Neural progenitor cell (in vitro differentiated cells): Measurements from ENCODE around the gene RREB1.

Experiments
- EZH2 ChIP-seq: fragments of 200-600 bp; sonication (generic); IDR thresholded peaks from 2 replicates; pipeline ENCODE4 v1.6.1; 2017; ENCODE audit warnings: antibody characterized with exemption, mild to moderate bottlenecking, moderate library complexity
- EZH2phosphoT487 ChIP-seq: fragments of 200-600 bp; sonication (generic); IDR thresholded peaks from 2 replicates; pipeline ENCODE4 v1.6.1; 2017; ENCODE audit warnings: antibody characterized with exemption
- TF ChIP-seq, protein P1 (sequence below): fragments of 200-600 bp; sonication (generic); IDR thresholded peaks from 2 replicates; pipeline ENCODE4 v1.5.1; 2017; ENCODE audit warnings: antibody characterized with exemption, mild to moderate bottlenecking

DNA sequence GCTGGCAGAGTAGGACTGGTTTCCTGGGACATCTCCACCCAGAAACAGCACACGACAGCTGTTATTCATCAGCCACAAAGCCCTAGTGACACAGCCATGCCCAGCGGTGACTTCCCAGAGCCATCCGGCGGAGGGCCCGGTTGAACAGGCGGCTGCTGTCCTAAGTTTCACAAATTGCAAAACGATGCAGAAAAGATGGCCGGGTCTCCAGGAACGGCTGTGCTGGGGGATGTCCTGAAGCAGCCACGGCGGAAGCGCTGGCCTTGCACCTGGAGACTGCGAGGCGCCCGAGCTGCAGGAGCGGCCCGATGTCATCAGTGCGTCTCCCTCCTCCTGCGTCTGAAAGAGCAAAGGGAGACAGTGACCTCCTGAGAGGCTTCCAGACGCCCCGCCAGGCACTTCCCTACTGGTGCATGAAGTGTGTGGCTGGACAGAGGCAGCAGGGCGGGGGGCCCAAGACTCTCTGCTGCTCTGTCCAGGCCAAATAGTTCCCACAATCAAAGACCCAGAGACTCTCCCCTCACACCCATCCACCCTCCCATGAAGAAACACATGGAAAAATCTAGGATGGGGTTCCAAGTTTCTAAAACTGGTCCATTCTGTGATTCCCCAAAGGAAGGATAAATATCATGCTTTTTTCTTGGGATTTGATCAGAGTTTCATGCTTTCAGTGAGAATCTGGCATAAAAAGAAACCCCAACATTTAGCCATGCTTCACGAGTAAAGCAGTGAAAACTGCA, 161.2 kb downstream of the RREB1 start:
- no peak for TF ChIP-seq EZH2
- TF ChIP-seq EZH2phosphoT487 = no peak
- TF ChIP-seq, protein P1, sequence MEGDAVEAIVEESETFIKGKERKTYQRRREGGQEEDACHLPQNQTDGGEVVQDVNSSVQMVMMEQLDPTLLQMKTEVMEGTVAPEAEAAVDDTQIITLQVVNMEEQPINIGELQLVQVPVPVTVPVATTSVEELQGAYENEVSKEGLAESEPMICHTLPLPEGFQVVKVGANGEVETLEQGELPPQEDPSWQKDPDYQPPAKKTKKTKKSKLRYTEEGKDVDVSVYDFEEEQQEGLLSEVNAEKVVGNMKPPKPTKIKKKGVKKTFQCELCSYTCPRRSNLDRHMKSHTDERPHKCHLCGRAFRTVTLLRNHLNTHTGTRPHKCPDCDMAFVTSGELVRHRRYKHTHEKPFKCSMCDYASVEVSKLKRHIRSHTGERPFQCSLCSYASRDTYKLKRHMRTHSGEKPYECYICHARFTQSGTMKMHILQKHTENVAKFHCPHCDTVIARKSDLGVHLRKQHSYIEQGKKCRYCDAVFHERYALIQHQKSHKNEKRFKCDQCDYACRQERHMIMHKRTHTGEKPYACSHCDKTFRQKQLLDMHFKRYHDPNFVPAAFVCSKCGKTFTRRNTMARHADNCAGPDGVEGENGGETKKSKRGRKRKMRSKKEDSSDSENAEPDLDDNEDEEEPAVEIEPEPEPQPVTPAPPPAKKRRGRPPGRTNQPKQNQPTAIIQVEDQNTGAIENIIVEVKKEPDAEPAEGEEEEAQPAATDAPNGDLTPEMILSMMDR = no peak
